Stimulated activated naive CD4-positive, alpha-beta T cell (primary cell): Measurements from ENCODE around the gene SLC29A2.
"Not testable (repeated sequence)": the region's sequence is repeated elsewhere in the genome, so short reads cannot be mapped to it uniquely, and the experiment has no call there.

ENCODE experiments used
- DNase-seq, 6 experiments: peaks; one replicate each; lab custom pipeline; 2025; lab: John Stamatoyannopoulos, UW

The SLC29A2 gene

GRCh38 chr11:66386171-66387069, 14.9 kb upstream of the SLC29A2 start:
- DNase-seq: peak; percentile 61 to 82 (median 75)

- not testable (repeated sequence) for DNase-seq
Measured at GRCh38 chr11:66384316-66384715, 12.8 kb upstream of the SLC29A2 start.

GRCh38 chr11:66380264-66380663, 8.7 kb upstream of the SLC29A2 start:
- not testable (repeated sequence) for DNase-seq

- DNase-seq: not testable (repeated sequence)
Measured at GRCh38 chr11:66373690-66374287, 2.2 kb upstream of the SLC29A2 start.

- no peak for DNase-seq
Measured at GRCh38 chr11:66373265-66373664, 1.7 kb upstream of the SLC29A2 start.

- no peak for DNase-seq
Measured at GRCh38 chr11:66369073-66369894, 2.3 kb downstream of the SLC29A2 start.

- DNase-seq: no peak
Measured at GRCh38 chr11:66368484-66368883, 3.1 kb downstream of the SLC29A2 start.

- no peak for DNase-seq
Measured at GRCh38 chr11:66367561-66368312, 3.8 kb downstream of the SLC29A2 start.

- no peak for DNase-seq
Measured at GRCh38 chr11:66366844-66367477, 4.6 kb downstream of the SLC29A2 start.

- DNase-seq: no peak
Measured at GRCh38 chr11:66365711-66366619, 5.6 kb downstream of the SLC29A2 start.

GRCh38 chr11:66365166-66365565, 6.4 kb downstream of the SLC29A2 start:
- no peak for DNase-seq

- DNase-seq: peak; percentile 15 to 62 (median 49)
Measured at GRCh38 chr11:66363805-66364535, 7.6 kb downstream of the SLC29A2 start.

- no peak for DNase-seq
Measured at GRCh38 chr11:66363187-66363601, 8.4 kb downstream of the SLC29A2 start.

- DNase-seq: no peak
Measured at GRCh38 chr11:66362481-66363147, 8.9 kb downstream of the SLC29A2 start.

- no peak for DNase-seq
Measured at GRCh38 chr11:66361502-66361941, 10.0 kb downstream of the SLC29A2 start.

GRCh38 chr11:66360406-66361073, 11.0 kb downstream of the SLC29A2 start:
- no peak for DNase-seq

- no peak for DNase-seq
Measured at GRCh38 chr11:66359662-66360087, 11.9 kb downstream of the SLC29A2 start.
